UCSD-AML1 (cell line): Measurements from ENCODE around the gene KCND3.

Experiments used
- DNase-seq: peaks from one replicate; lab custom pipeline; 2025; ENCODE audit not compliant: unreplicated experiment; lab: John Stamatoyannopoulos, UW

KCND3 gene

DNA sequence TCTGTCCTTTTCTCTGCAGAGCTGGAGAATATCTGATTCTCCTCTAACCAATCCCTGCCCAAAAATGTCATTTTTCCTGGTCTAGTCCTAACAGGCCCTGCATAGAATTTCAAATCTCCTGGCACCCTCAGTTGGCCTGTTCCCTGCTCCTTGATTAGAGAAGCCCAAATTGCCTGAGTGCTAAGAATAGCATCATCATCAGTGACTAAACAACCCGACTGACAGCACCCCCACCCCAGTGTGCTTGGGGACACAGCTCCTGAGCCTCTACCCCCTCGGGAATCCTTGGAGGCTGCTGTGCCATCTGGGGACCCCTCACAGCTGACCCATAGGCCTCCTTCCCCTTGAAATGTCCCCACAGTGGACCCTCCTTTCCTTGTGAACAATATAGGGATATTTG, 139.4 kb downstream of the KCND3 start:
- no peak for DNase-seq

DNA sequence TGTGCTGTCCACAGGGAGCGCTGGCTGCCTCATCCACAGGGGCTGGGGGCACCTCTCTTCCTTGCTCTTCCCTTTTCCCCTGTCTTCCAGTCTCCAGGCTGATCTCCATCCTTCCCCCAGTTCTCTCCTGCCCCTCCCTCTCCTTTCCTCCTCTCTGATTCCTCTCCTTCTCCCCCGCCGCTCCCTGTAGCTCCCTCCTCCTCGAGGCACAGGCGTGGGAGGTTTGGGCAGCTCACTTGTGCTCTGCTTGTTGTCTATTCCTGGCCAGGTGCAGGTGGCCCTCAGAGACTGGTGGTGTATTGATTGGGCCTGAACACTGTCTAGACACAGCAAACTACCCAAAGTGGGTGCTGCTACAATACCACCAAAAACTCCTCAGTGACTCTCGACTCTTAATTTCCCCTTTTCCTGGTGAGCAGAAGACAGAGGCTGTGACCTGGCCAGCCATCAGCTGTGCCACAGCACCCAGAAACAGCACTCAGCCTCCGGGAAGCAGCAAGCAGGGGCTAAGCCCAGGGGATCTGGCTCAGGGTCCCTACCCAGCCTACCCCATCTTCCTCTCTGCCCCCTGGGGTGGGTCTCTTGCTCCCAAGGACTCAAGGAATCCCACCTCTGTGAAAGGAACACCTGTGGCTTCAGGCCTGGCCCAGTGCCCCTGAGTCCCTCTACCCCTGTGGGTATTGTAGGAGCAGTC, 140.5 kb downstream of the KCND3 start:
- DNase-seq = no peak

DNA sequence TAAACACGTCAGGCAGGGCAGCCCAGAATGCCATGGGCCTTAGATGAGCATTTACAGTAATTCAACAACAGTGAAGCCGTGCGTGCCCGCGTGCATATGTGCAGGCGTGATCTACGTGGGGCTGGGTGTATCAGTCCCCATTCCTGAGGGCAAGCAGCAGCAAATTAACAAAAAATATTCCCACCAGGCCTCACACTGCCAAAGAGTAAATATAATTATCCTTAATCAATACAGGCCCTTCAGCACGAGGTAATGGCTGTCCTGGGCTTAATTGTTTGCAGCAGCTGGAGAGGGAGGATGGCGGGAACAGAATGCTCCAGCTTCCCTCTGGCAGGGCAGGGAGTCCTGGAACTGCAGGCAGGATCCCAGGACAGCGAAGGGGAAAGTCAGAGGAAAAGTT, 142.0 kb downstream of the KCND3 start:
- DNase-seq = no peak

DNA sequence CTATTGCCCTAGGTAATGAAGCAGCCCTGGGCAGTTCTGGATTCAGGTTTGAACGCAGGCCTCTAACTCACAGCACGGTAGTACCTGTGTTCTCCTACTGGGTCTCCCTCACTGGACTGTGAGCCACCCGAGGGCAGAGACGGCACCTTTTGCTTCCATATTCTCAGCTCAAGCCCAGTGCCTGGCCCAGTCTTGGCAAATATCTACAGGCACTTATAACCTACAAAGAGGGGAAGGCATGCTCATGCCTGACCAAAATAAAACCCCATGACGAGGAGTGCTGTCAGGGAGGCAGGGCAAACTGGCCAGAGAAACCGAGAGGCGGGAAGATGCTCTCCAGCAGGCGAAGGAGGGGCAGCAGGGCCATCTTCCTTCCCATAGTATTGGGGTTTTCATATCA, 142.6 kb downstream of the KCND3 start:
- no peak for DNase-seq

DNA sequence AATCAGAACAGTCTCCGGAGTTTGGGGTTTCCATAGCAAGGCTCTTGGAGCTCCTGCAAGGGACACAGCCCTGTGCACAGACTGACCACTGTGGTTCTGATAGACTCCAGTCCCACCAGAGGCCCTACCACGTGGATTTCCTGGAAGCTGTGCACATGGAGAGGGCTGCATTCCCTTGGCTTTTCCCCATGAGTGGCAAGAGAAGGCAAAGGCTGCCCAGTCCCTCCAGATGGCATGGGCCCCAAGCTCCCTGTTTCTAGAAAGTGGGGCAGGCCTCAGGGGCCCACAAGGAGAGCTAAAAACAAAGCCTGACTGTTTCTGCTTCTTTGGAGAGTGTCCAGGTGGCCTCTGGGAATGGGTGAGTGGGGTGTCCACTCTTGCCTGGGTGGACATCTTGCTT, 146.3 kb downstream of the KCND3 start:
- no peak for DNase-seq

DNA sequence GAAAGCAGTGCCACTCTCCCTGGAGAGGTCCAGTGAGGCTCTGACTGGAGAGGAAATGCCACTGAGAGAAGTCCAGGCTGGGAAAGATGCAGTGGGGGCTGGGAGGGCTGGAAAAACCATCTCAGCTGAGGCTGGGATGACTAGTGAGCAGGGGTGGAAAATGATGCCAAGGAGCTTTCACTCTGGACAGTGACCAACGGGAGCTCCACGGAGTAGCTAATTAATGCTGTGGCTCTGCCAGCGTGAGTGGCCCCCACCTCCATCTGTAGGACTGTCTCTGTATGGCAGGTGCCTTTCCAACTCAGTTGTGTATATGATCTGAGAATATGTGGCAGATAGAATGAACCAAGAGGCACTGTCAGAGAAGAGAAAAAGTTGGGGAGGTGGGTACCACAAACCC, 147.1 kb downstream of the KCND3 start:
- no peak for DNase-seq

DNA sequence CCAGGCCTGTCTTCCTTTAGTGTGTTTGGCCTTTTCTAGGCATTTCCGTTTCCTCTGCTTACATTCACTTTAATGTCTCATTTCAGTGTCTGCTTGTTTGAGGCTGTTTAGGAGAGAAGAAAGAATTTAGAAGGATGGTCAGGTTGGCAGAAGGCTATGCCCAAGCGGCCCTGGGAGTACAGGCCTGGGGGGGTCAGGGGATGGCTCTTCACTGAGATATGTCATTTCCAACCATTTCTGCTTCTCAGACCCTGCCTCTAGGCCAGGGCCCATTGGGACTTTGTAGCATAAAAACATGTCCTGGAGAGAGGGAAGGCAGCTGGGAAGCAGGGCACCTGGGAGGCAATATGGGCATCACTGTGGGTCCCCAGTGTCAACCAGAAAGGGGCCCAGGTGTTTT, 147.7 kb downstream of the KCND3 start:
- no peak for DNase-seq

DNA sequence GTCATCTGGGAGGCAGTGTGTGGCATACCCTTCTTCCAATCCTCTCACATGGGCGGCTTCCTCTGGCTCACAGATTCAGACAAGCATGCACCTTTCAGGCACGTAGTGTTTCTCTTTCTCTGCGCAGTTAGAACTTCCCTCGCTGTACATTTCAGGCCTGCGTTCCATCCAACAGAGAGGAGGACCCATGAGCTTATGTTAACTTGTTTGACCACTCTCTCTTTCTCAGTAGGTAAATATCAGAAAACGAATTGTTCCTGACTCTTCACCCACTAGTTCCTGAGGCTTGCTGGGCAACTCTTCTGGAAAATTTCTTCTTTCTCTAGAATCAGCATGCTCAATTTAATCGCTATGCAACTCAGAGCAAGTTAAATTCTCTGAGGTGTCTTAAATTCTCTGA, 148.3 kb downstream of the KCND3 start:
- DNase-seq = no peak

DNA sequence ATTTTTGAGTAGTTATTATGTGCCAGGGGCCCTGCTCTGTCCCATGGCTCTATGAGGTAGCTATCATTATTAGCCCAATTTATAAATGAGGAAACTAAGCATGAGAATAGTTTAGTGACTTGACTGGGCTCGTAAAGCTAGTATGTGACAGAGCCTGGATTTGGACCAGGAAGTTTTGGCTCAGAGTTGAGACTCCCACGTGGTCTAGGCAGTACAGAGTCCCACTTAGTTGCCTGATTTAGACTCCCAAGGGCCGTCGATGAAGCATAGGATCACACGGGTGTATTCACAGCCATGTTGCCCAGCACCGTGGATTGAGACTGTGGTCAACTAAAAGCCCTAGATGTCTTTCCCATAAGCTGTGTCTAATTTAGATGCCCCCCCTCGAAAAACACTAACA, 152.1 kb downstream of the KCND3 start:
- DNase-seq = no peak

DNA sequence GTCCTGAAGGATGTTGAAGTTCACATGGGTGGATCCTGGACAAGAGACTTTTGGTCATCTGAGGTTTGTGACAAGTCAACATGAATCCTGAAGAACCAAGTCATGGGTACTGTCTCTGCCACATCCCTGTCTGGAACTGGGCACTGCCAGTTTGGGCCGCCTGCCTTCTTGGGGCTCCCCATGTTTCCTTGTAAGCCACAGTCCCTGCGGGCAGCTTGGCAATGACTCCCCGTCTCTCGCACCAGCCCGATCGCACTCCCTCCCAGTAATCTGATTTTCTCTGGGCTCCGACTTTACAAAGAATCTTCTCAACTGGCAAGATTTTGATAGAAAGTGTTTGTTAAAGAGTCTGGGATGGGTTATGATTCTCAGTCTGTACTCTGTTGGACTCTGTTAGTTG, 153.4 kb downstream of the KCND3 start:
- no peak for DNase-seq

DNA sequence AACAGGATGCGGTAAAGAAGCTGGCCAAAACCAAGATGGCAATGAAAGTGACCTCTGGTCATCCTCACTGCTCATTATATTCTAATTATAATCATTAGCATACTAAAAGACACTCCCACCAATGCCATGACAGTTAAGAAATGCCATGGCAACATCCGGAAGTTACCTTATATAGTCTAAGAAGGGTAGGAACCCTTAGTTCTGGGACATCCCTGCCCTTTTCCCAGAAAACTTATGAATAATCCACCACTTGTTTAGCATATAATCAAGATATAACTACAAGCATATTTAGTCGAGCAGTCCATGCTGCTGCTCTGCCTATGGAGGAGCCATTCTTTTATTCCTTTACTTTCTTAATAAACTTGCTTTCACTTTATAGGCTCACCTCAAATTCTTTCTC, 154.0 kb downstream of the KCND3 start:
- no peak for DNase-seq

DNA sequence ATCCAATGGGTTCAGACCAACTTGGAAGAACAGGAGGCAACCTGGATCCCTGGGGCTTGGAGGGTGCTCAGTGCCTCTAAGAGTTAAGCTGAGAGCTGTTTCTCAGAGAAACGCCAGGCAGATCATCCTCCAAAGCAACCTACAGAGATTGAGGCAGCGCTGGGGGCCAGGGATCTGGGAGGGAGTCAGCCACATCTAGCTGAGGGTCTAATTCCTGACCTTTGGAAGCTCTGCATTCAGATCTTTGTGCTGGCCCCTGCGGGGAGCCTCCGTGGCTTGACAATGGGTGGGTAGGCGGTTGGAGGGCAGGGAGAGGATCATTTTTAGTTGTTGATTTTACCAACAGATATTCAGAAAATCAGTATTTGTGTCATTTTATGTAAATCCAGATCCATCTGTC, 154.5 kb downstream of the KCND3 start:
- no peak for DNase-seq

DNA sequence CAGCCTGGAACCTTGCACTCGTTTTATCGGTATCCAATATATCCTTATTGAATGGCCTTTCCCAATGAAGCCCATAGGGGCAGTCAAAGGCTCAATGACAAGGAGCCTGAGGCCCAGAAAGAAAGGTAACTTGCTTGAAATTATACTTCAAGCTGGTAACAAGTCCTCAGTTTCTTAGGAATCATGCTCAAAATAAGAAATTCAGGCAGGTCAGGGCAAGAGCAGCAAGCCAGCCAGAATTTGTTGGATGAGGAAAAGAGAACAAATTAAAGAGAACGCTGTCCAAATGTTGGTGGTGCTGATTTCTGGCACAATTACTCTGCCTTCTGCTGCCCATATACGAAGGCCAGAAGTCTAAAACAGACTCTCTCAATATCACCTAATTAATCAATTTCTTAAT, 156.1 kb downstream of the KCND3 start:
- no peak for DNase-seq

DNA sequence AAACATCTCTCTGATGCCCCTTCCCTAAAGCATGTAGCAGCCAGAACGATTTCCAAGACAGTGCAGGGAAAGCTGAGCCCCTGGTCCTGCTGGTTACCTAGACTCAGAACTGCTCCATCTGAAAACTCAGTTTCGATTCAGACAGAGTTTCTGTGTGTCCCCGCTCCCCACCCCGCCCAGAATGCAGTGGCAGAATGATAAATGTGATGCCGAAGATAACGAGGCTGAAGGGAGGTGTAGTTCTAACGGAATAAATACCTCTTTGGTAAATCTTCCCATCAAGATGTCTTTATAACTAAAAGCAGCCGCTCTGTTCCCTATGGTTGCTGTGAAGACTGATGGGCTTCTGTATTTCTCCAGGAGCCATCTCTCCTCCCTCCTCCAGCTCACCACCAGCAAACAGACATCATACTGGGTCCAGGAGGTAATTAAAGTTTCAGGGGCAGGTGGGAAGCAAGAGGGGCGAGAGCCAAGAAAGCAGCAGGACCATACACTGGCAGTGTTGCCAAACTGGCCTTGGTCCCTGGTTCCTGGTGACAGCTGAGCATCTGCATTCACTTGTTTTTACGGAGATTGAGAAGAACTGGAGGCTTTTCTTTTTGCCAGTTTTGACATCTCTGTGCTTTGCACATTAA, 156.8 kb downstream of the KCND3 start:
- DNase-seq = no peak

DNA sequence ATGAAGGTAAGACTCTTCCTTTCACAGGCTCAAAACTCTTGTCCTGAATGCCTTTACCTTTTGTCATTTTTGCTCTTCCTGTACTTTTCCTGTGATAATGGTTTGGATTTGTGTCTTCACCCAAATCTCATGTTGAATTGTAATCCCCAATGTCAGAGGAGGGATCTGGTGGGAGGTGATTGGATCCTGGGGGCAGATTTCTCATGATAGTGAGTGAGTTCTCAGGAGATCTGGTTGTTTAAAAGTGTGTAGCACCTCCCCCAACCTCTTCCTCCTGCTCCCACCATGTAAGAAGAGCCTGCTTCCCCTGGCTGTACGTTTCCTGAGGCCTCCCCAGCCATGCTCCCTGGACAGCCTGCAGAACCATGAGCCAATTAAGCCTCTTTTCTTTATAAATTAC, 158.3 kb downstream of the KCND3 start:
- DNase-seq = no peak

DNA sequence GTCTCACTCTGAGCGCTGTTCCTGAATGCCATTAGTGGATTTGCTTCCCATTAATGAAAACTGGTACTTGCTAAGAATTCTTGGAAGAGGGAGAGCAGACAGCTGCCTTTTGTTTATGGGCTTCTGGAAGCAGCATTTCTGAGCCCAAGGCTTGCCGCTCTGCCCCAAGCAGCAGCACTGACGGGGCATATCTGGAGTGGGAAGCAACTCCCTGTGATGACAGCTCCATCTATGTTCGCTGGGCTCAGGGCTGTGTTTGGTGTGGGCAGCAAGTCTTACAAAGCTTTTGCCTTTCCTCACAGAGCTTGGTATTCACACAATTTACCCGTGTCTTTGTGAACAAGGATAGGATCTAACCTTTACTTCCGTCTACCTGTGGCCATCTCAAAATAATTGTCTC, 161.5 kb downstream of the KCND3 start:
- no peak for DNase-seq

DNA sequence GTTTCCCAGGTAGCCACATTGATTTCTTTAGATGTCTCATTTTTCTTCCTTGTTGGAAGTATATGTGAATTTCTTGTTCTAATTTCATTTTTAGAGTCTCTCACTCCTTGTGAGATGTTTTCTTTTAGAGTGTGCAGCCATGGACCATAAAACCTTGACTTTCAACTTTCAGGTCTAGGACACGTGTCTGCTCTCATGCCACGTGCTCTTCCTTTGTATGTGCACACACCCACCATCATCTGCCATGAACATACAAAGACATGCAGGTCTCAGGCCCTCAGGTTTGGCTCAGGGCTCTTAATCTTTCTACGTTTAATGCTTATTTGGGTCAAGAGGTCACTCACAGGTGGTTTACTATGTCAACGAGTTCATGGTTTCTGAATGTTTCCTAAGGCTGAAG, 163.2 kb downstream of the KCND3 start:
- DNase-seq = no peak

DNA sequence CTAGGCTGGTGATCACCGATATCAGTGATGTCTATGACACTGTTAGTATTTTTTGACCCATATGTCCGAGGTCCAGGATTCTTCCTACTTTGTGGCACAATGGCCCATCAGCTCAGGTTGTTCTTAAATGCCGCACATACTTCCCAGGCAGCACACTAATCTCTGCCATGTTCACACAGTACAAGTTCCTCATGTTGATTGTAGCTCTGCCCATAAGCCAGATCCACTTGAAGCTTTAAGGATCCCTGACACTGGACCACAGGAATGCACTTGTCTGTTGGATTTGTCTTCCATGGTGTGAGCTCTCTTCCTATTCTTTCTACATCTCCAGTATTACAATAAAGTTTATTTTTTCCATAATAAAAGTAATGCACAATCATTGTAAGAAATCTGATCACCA, 164.3 kb downstream of the KCND3 start:
- DNase-seq = no peak

DNA sequence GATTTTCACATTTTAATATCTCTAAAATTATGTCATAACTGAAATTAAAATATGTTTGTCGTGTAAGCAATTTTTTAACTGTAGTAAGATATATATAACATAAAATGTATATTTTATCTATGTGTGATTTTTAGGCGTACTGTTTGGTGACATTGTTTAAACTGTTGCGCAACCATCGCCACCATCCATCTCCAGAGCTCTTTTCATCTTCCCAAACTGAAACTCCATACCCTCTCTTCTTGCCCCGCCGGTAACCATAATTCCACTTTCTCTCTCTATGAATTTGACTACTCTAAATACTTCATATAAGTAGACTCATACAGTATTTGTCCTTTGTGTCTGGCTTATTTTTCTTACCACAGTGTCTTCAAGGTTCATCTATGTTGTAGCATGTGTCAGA, 167.3 kb downstream of the KCND3 start:
- DNase-seq = no peak

DNA sequence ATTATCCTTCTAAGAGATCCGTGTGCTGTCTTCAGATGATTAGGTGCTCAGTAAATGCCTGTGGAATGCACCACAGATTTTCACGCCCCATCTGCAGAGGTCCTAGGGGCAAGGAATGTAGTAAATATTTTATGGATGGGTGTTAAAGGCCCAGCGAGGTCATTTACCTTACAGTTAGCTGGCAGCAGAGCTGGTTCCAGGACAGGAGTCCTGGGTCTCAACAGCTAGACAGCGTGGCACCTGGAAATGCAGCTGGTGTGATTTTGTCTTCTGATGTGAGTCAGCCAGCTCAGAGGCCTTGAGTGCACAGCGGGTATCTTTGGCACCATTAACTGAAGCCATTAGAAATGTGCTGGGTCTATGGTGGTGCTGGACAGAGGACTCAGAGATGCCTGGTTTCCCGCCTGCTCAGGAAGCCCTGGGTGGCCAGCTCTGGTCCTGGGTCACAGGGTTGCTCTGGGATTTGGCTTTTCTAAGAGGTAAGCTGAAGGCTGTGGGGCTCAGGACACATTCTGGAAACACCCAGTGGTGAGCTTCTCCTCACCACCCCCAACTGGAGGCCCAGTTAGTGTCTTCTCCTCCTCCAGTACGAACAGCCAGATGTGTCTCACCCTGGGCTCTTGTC, 168.2 kb downstream of the KCND3 start:
- no peak for DNase-seq

DNA sequence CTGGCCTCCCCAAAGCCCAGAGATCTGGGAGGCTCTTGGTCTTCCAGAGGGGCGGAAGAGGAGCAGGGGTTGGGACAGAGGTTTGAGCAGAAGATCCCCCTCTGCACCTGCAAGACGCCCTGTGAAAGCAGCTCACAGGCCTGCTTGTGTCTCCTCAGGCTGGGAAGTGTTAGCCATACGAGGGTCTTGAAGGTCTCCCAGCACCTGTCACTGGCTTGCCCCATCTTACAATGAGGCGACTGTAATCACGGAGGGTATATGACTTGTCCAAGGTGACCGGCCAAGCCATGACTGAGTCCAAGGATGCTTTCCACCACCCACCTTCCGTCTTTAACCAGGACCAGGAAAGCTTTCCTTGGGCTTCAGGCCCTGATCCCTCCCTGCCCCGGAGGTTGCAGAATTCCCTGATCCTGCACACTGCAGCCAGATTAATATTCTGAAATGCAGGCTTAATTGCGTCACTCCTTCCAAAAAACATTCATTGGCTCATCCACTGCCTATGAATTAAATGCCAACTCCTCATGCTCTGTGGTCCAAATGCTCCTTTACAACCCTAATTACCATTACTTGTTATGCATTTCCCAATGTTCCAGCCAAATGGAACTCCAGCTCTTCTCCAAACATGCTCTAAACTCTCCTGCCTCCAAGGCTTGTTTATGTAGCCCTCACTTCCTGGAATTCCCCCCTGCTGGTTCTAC, 169.8 kb downstream of the KCND3 start:
- no peak for DNase-seq

DNA sequence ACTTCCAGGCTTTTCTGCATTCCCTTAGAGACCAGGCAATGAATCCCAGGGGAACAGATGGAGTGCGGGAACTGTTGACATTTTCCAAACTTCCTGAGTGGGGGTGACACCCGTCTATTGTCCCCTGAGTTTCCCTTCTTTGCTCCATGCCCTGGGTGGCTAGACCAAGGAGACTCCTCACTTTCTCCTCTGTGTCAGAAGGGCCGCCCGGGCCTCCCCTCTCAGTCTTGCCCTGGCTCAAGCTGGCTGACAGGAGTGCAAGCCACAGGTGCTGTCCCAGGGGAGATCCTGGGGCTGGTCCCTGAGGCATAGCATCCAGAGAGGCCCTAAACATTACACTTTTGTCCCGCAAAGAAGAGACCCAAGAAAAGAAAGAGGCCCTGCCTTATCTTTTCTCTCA, 170.9 kb downstream of the KCND3 start:
- no peak for DNase-seq
